K562 (cell line): Measurements from ENCODE around the gene PRMT5. TPM values are rescaled to one million over a fixed set of nuclear protein-coding genes. Genes with fewer than 3 reads are reported as not detected.

Experiments used
- BDP1 ChIP-seq: IDR thresholded peaks from 3 replicates; pipeline ENCODE4 v1.6.1; 2011; ENCODE audit not compliant: insufficient read length, insufficient read depth
- CBFA2T3 ChIP-seq: fragments of 450-650 bp; IDR thresholded peaks from 2 replicates; pipeline ENCODE4 v1.6.1; 2017
- ELF4 ChIP-seq: fragments of 450-650 bp; formaldehyde crosslinking; IDR thresholded peaks from 2 replicates; pipeline ENCODE4 v1.4.0; 2022; ENCODE audit warnings: missing genetic modification characterization
- FIP1L1 ChIP-seq: fragments of 200-400 bp; formaldehyde crosslinking; IDR thresholded peaks from 2 replicates; pipeline ENCODE4 v1.6.1; 2018; ENCODE audit warnings: mild to moderate bottlenecking, low read depth, low read length; ENCODE audit not compliant: poor library complexity, severe bottlenecking
- MECOM ChIP-seq: fragments of 250-450 bp; sonication (Bioruptor Pico); IDR thresholded peaks from 2 replicates; pipeline ENCODE4 v1.8.0; 2022; ENCODE audit warnings: inconsistent platforms
- MTA3 ChIP-seq: fragments of 450-650 bp; formaldehyde crosslinking; IDR thresholded peaks from 2 replicates; pipeline ENCODE4 v1.6.1; 2017; ENCODE audit warnings: mild to moderate bottlenecking, borderline replicate concordance
- NBN ChIP-seq: fragments of 450-650 bp; IDR thresholded peaks from 2 replicates; pipeline ENCODE4 v1.6.1; 2016; ENCODE audit warnings: low read depth, mild to moderate bottlenecking
- PCBP1 ChIP-seq: fragments of 200-400 bp; formaldehyde crosslinking; IDR thresholded peaks from 2 replicates; pipeline ENCODE4 v1.6.1; 2018; ENCODE audit warnings: mild to moderate bottlenecking, low read depth, low read length; ENCODE audit not compliant: poor library complexity, severe bottlenecking
- RFX7 ChIP-seq: fragments of 250-450 bp; sonication (Bioruptor Pico); IDR thresholded peaks from 2 replicates; pipeline ENCODE4 v1.5.1; 2021; ENCODE audit warnings: mild to moderate bottlenecking
- SIN3A ChIP-seq, 2 experiments: fragments of 150-350 bp in 1 of 2; IDR thresholded peaks; 2 replicates each; pipeline ENCODE4 v1.6.1; 2011 to 2016; ENCODE audit warnings: borderline replicate concordance in 2 of 2, low read depth in 2 of 2, low read length in 2 of 2, mild to moderate bottlenecking in 2 of 2, moderate library complexity in 2 of 2; ENCODE audit not compliant: control insufficient read depth in 1 of 2
- SLC30A9 ChIP-seq: fragments of 250-450 bp; sonication (Bioruptor Pico); IDR thresholded peaks from 2 replicates; pipeline ENCODE4 v1.8.0; 2022; ENCODE audit warnings: mild to moderate bottlenecking, moderate library complexity
- TARDBP ChIP-seq: fragments of 450-650 bp; IDR thresholded peaks from 2 replicates; pipeline ENCODE4 v1.6.1; 2016
- ZC3H4 ChIP-seq: sonication (generic); formaldehyde crosslinking; IDR thresholded peaks from 2 replicates; pipeline ENCODE4 v1.9.0; 2021; ENCODE audit warnings: missing genetic modification reagents, borderline replicate concordance
- ZNF263 ChIP-seq: sonication (generic); formaldehyde crosslinking; IDR thresholded peaks from 2 replicates; pipeline ENCODE4 v1.8.0; 2022; ENCODE audit warnings: mild to moderate bottlenecking, missing genetic modification reagents, borderline replicate concordance
- ZNF274 ChIP-seq: IDR thresholded peaks from 2 replicates; pipeline ENCODE4 v1.6.1; 2011; ENCODE audit warnings: low read depth, mild to moderate bottlenecking, low read length, moderate library complexity, borderline replicate concordance
- ZNF311 ChIP-seq: fragments of 250-450 bp; sonication (Bioruptor Pico); IDR thresholded peaks from 2 replicates; pipeline ENCODE4 v1.4.0; 2020; ENCODE audit warnings: mild to moderate bottlenecking, moderate library complexity
- polyA plus RNA-seq, 8 experiments: library from polyadenylated mRNA; depleted of rRNA in 4 of 8; stranded (reverse) in 5 of 8; unstranded in 3 of 8; fragments of >200 nt; fragmentation: Nextera tagmentation in 2 of 8; fragmentation: Illumina TruSeq in 1 of 8; extraction: Ambion mirVana in 2 of 8; extraction: Trizol in 1 of 8; gene quantifications; 2 replicates each; pipeline versions ENCODE4 v1.2.1 to v1.2.3, GENCODE V29; 2011 to 2014; ENCODE audit warnings: inconsistent platforms in 1 of 8, missing spikeins in 1 of 8
- total RNA-seq, 7 experiments: library from RNA; depleted of rRNA in 6 of 7; stranded (reverse); fragments of >200 nt in 6 of 7; fragmentation: Illumina TruSeq in 2 of 7; extraction: Trizol in 2 of 7; gene quantifications; 2 replicates each; pipeline versions ENCODE4 v1.2.1 to v1.2.3, GENCODE V29; 2011 to 2021; ENCODE audit warnings: low replicate concordance in 1 of 7
- TF ChIP-seq, protein P1 (sequence below): sonication (generic); formaldehyde crosslinking; IDR thresholded peaks from 2 replicates; pipeline ENCODE4 v1.8.1; 2023; ENCODE audit warnings: mild to moderate bottlenecking, missing genetic modification reagents
- TF ChIP-seq, protein P2 (sequence below): sonication (generic); formaldehyde crosslinking; IDR thresholded peaks from 2 replicates; pipeline ENCODE4 v1.9.0; 2022; ENCODE audit warnings: mild to moderate bottlenecking, missing genetic modification reagents
- TF ChIP-seq, protein P3 (sequence below), 3 experiments: IDR thresholded peaks in 2 of 3; conservative IDR thresholded peaks in 1 of 3; 2 replicates each; pipeline ENCODE4 v1.5.1; 2011 to 2012; ENCODE audit warnings: low read length in 3 of 3, mild to moderate bottlenecking in 3 of 3, control low read depth in 2 of 3, improper control_type of control experiment in 1 of 3, inconsistent platforms in 1 of 3, low read depth in 1 of 3, mixed read lengths in 1 of 3, moderate library complexity in 1 of 3; ENCODE audit not compliant: insufficient read depth in 2 of 3

Gene PRMT5
- total and polyA plus RNA-seq, 9 of the 15 experiments (the other 6 are each of a cell fraction or from before 2014, with no cell fraction given), result 114 to 552 (median 222) TPM

DNA sequence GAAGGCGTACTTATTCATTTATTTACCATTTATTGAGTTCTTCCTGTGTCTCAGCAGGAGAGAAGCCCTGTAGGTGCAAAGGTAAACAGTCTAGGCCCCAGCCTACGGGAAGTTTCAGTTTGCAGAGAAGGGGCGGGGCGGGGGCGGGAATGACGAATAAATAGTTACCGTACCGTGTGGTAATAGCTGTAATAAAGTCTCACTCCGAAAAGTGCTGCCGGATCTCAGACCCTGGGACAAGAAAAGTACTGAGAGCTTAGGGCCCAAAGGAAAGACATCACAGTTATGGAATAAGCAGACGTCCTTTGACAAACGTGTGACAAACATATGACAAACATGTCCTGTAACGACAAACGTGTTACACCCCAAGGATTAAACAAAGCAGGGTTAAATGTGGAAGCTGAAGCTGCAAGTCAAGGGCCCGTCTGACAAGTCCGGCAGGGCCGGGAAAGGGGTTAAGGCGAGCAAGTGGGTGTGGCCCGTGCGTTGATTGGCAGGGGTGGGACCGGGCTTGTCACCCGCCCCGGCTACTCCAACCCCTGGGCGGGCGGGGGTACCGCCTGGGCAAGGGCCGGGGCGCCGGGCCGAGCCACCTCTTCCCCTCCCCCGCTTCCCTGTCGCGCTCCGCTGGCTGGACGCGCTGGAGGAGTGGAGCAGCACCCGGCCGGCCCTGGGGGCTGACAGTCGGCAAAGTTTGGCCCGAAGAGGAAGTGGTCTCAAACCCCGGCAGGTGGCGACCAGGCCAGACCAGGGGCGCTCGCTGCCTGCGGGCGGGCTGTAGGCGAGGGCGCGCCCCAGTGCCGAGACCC, 57.7 kb downstream of the PRMT5 start, which contains the start of gene LRP10 (continued):
- TF ChIP-seq, protein P1, sequence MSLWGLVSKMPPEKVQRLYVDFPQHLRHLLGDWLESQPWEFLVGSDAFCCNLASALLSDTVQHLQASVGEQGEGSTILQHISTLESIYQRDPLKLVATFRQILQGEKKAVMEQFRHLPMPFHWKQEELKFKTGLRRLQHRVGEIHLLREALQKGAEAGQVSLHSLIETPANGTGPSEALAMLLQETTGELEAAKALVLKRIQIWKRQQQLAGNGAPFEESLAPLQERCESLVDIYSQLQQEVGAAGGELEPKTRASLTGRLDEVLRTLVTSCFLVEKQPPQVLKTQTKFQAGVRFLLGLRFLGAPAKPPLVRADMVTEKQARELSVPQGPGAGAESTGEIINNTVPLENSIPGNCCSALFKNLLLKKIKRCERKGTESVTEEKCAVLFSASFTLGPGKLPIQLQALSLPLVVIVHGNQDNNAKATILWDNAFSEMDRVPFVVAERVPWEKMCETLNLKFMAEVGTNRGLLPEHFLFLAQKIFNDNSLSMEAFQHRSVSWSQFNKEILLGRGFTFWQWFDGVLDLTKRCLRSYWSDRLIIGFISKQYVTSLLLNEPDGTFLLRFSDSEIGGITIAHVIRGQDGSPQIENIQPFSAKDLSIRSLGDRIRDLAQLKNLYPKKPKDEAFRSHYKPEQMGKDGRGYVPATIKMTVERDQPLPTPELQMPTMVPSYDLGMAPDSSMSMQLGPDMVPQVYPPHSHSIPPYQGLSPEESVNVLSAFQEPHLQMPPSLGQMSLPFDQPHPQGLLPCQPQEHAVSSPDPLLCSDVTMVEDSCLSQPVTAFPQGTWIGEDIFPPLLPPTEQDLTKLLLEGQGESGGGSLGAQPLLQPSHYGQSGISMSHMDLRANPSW (CRISPR knock-in tag), result no peak
- TF ChIP-seq ZC3H4 (CRISPR knock-in tag) (0 out of 2 replicates have a peak, but pooled peaks have one; percentile 59), ELF4 (CRISPR knock-in tag) (0 out of 2 replicates have a peak, but pooled peaks have one; percentile 70), SIN3A (IDR thresholded peaks at IDR 0.05; ENCODE audit: borderline replicate concordance in 2 of 2, control insufficient read depth in 1 of 2, low read depth in 2 of 2, low read length in 2 of 2) (peak in 1 of 2 experiments; percentile 52; a peak in 2 of 4 replicates), RFX7 (CRISPR knock-in tag) (no peak), ZNF263 (CRISPR knock-in tag) (no peak; the same call in 1 of the 2 replicates), PCBP1 (peak; percentile 69), MECOM (CRISPR knock-in tag) (no peak), MTA3 (0 out of 2 replicates have a peak, but pooled peaks have one; percentile 90), TARDBP (0 out of 2 replicates have a peak, but pooled peaks have one; percentile 45), BDP1 (no peak), ZNF311 (CRISPR knock-in tag) (no peak), CBFA2T3 (0 out of 2 replicates have a peak, but pooled peaks have one; percentile 4), SLC30A9 (no peak), ZNF274 (no peak), NBN (peak; percentile 42; the same call in 1 of the 2 replicates), FIP1L1 (peak; percentile 76)
- TF ChIP-seq, protein P2, sequence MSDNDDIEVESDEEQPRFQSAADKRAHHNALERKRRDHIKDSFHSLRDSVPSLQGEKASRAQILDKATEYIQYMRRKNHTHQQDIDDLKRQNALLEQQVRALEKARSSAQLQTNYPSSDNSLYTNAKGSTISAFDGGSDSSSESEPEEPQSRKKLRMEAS (CRISPR knock-in tag), result peak; percentile 50; the same call in 1 of the 2 replicates
- TF ChIP-seq, protein P3, sequence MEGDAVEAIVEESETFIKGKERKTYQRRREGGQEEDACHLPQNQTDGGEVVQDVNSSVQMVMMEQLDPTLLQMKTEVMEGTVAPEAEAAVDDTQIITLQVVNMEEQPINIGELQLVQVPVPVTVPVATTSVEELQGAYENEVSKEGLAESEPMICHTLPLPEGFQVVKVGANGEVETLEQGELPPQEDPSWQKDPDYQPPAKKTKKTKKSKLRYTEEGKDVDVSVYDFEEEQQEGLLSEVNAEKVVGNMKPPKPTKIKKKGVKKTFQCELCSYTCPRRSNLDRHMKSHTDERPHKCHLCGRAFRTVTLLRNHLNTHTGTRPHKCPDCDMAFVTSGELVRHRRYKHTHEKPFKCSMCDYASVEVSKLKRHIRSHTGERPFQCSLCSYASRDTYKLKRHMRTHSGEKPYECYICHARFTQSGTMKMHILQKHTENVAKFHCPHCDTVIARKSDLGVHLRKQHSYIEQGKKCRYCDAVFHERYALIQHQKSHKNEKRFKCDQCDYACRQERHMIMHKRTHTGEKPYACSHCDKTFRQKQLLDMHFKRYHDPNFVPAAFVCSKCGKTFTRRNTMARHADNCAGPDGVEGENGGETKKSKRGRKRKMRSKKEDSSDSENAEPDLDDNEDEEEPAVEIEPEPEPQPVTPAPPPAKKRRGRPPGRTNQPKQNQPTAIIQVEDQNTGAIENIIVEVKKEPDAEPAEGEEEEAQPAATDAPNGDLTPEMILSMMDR (IDR thresholded peaks at IDR 0.05 in 2 of 3, conservative IDR thresholded peaks at IDR 0.05 in 1 of 3; ENCODE audit: insufficient read depth in 2 of 3, low read depth in 1 of 3, low read length in 3 of 3), result peak; percentile 13 to 52 (median 18); a peak in 3 of 6 replicates
